ENCODE results near the gene GUCY1B1.

DNA sequence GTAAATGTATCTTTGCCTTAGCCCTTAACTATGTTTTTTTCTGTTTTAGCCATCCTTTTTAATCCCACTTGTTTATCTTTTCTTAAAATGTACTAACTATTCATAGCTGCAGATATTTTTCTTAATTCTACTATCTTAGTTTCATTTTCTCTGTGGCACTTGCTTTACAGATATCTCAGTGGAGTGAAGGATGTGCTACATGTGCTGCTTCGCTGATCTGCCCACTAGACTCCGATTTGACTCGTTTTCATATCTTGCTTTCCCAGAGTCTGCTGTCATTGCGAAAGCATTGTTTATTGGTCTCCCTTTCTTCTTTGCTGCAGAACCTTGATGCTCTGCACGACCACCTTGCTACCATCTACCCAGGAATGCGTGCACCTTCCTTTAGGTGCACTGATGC is 30.6 kb downstream of the GUCY1B1 start:
- TF ChIP-seq, protein P1, sequence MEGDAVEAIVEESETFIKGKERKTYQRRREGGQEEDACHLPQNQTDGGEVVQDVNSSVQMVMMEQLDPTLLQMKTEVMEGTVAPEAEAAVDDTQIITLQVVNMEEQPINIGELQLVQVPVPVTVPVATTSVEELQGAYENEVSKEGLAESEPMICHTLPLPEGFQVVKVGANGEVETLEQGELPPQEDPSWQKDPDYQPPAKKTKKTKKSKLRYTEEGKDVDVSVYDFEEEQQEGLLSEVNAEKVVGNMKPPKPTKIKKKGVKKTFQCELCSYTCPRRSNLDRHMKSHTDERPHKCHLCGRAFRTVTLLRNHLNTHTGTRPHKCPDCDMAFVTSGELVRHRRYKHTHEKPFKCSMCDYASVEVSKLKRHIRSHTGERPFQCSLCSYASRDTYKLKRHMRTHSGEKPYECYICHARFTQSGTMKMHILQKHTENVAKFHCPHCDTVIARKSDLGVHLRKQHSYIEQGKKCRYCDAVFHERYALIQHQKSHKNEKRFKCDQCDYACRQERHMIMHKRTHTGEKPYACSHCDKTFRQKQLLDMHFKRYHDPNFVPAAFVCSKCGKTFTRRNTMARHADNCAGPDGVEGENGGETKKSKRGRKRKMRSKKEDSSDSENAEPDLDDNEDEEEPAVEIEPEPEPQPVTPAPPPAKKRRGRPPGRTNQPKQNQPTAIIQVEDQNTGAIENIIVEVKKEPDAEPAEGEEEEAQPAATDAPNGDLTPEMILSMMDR (IDR thresholded peaks at IDR 0.05 in 8 of 11, conservative IDR thresholded peaks at IDR 0.05 in 3 of 11) = no peak
- TF ChIP-seq POLR2AphosphoS5 (IDR thresholded peaks at IDR 0.05) = no peak
- TF ChIP-seq POLR2A (IDR thresholded peaks at IDR 0.05) = no peak

Measured in spleen (tissue), 7 donors.